H54 (cell line): ENCODE measurements around the gene FBN1.
A peak's percentile ranks its signal among the peaks of the same experiment; 100 is the strongest.

Experiments
- DNase-seq: peaks from one replicate; pipeline ENCODE4 v3.0.0; 2011; ENCODE audit warnings: low spot score, mixed read lengths; ENCODE audit not compliant: insufficient read length
- FAIRE-seq: peaks from 3 replicates; lab custom pipeline; 2011; peaks lifted over from hg19 to GRCh38; lab: Jason Lieb, UNC
- POLR2A ChIP-seq: IDR thresholded peaks from 2 replicates; pipeline ENCODE4 v1.6.1; 2011; ENCODE audit warnings: low read depth, mild to moderate bottlenecking, low read length

Gene FBN1

GRCh38 chr15:48472756-48473155, 172.8 kb downstream of the FBN1 start:
- no peak for FAIRE-seq
- TF ChIP-seq POLR2A = no peak
- DNase-seq = peak; percentile 3

- TF ChIP-seq POLR2A = no peak
- FAIRE-seq (no peak), DNase-seq (no peak)
These were observed 174.4 kb downstream of the FBN1 start for GRCh38 chr15:48471073-48471472.

GRCh38 chr15:48470096-48470495, 175.4 kb downstream of the FBN1 start:
- DNase-seq = no peak
- no peak for FAIRE-seq
- TF ChIP-seq POLR2A = no peak

GRCh38 chr15:48469681-48470080, 175.8 kb downstream of the FBN1 start:
- TF ChIP-seq POLR2A = no peak
- no peak for FAIRE-seq
- no peak for DNase-seq

GRCh38 chr15:48469271-48469670, 176.2 kb downstream of the FBN1 start:
- no peak for DNase-seq
- no peak for FAIRE-seq
- TF ChIP-seq POLR2A = no peak

GRCh38 chr15:48467801-48468200, 177.7 kb downstream of the FBN1 start:
- TF ChIP-seq POLR2A = no peak
- no peak for DNase-seq
- FAIRE-seq = no peak

GRCh38 chr15:48466820-48467219, 178.7 kb downstream of the FBN1 start:
- FAIRE-seq (no peak), DNase-seq (no peak)
- TF ChIP-seq POLR2A = no peak

GRCh38 chr15:48466079-48466478, 179.4 kb downstream of the FBN1 start:
- FAIRE-seq (no peak), DNase-seq (no peak)
- no peak for TF ChIP-seq POLR2A

GRCh38 chr15:48465410-48465809, 180.1 kb downstream of the FBN1 start:
- no peak for TF ChIP-seq POLR2A
- FAIRE-seq (no peak), DNase-seq (no peak)

GRCh38 chr15:48463366-48463880, 182.1 kb downstream of the FBN1 start:
- FAIRE-seq = no peak
- DNase-seq = no peak
- no peak for TF ChIP-seq POLR2A

GRCh38 chr15:48462688-48463087, 182.8 kb downstream of the FBN1 start:
- FAIRE-seq (no peak), DNase-seq (no peak)
- no peak for TF ChIP-seq POLR2A

- DNase-seq = peak; percentile 5
- no peak for TF ChIP-seq POLR2A
- FAIRE-seq = no peak
These were observed 185.7 kb downstream of the FBN1 start for GRCh38 chr15:48459571-48460442.

GRCh38 chr15:48458876-48459275, 186.6 kb downstream of the FBN1 start:
- FAIRE-seq (no peak), DNase-seq (no peak)
- TF ChIP-seq POLR2A = no peak

- no peak for FAIRE-seq
These were observed 189.4 kb downstream of the FBN1 start for GRCh38 chr15:48456134-48456533.

GRCh38 chr15:48451736-48452135, 193.8 kb downstream of the FBN1 start:
- FAIRE-seq (no peak), DNase-seq (no peak)
- TF ChIP-seq POLR2A = no peak

More at GRCh38 chr15:48456134-48456533, 189.4 kb downstream of the FBN1 start:
- no peak for TF ChIP-seq POLR2A
- DNase-seq = no peak
